ENCODE measurements around the gene PGM5.

GRCh38 chr9:68560071-68560844, 203.8 kb downstream of the PGM5 start:
- TF ChIP-seq, protein P1, sequence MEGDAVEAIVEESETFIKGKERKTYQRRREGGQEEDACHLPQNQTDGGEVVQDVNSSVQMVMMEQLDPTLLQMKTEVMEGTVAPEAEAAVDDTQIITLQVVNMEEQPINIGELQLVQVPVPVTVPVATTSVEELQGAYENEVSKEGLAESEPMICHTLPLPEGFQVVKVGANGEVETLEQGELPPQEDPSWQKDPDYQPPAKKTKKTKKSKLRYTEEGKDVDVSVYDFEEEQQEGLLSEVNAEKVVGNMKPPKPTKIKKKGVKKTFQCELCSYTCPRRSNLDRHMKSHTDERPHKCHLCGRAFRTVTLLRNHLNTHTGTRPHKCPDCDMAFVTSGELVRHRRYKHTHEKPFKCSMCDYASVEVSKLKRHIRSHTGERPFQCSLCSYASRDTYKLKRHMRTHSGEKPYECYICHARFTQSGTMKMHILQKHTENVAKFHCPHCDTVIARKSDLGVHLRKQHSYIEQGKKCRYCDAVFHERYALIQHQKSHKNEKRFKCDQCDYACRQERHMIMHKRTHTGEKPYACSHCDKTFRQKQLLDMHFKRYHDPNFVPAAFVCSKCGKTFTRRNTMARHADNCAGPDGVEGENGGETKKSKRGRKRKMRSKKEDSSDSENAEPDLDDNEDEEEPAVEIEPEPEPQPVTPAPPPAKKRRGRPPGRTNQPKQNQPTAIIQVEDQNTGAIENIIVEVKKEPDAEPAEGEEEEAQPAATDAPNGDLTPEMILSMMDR (IDR thresholded peaks at IDR 0.05) = peak in 1 of 3 experiments; percentile 14
- TF ChIP-seq POLR2A (IDR thresholded peaks at IDR 0.05) = no peak
- TF ChIP-seq POLR2AphosphoS5 (IDR thresholded peaks at IDR 0.05; ENCODE audit: insufficient read depth in 1 of 2, low read depth in 1 of 2) = peak in 1 of 2 donors; percentile 43
